ENCODE data around the gene SETDB2. TPM values are rescaled to one million over a fixed set of nuclear protein-coding genes. Genes with fewer than 3 reads are reported as not detected.

Gene SETDB2
- total RNA-seq, 1 experiment from 2014 or later, result 5.2 TPM

GRCh38 chr13:49407936-49408335 lies 36.1 kb upstream of the SETDB2 start:
- H3K79me2 ChIP-seq (ENCODE audit: insufficient read depth, low read length), result no peaks in the 10 kb centered on the region
- no peaks in the 10 kb centered on the region for H4K20me1 ChIP-seq (ENCODE audit: insufficient read depth)
- H2AFZ ChIP-seq (ENCODE audit: low read depth, low read length, poor library complexity, severe bottlenecking), result no peak overlapping the region
- intact Hi-C loops (cut with micrococcal nuclease), result no loop called here
- H3K4me1 ChIP-seq (ENCODE audit: control insufficient read depth in 1 of 2, insufficient read depth in 2 of 2, low read length in 2 of 2), result no peaks in the 10 kb centered on the region
- no peaks in the 10 kb centered on the region for H3K27me3 ChIP-seq (ENCODE audit: insufficient read depth, low read length)
- no TSS peak for BruUV-seq (replicated peaks)
- TF ChIP-seq EZH2phosphoT487 (IDR thresholded peaks at IDR 0.05; ENCODE audit: borderline replicate concordance) (no peak), CBX3 (IDR thresholded peaks at IDR 0.05; ENCODE audit: low read depth) (no peak), EGR1 (IDR thresholded peaks at IDR 0.05; ENCODE audit: low read depth) (no peak), CEBPB (IDR thresholded peaks at IDR 0.05; ENCODE audit: low read depth) (no peak), ZNF274 (IDR thresholded peaks at IDR 0.05; ENCODE audit: low read depth, low read length) (no peak), ZFX (IDR thresholded peaks at IDR 0.05) (no peak), ELF1 (IDR thresholded peaks at IDR 0.05; ENCODE audit: borderline replicate concordance, low read depth) (no peak), JUND (IDR thresholded peaks at IDR 0.05) (no peak), POLR2A (IDR thresholded peaks at IDR 0.05; ENCODE audit: borderline replicate concordance, extremely low read depth, insufficient read depth, insufficient read length) (no peak), YY1 (IDR thresholded peaks at IDR 0.05; ENCODE audit: extremely low read depth, insufficient replicate concordance, low read depth, low read length) (no peak), SP1 (IDR thresholded peaks at IDR 0.05; ENCODE audit: low read depth) (no peak), REST (IDR thresholded peaks at IDR 0.05; ENCODE audit: low read depth) (no peak), POLR2AphosphoS5 (IDR thresholded peaks at IDR 0.05; ENCODE audit: low read depth, low read length) (no peak), EZH2 (IDR thresholded peaks at IDR 0.05) (no peak), FOSL1 (IDR thresholded peaks at IDR 0.05; ENCODE audit: low read depth) (no peak), SRF (IDR thresholded peaks at IDR 0.05; ENCODE audit: low read depth) (no peak), ZBTB33 (IDR thresholded peaks at IDR 0.05; ENCODE audit: extremely low read depth, insufficient replicate concordance, low read length) (no peak)
- TF ChIP-seq, protein P1, sequence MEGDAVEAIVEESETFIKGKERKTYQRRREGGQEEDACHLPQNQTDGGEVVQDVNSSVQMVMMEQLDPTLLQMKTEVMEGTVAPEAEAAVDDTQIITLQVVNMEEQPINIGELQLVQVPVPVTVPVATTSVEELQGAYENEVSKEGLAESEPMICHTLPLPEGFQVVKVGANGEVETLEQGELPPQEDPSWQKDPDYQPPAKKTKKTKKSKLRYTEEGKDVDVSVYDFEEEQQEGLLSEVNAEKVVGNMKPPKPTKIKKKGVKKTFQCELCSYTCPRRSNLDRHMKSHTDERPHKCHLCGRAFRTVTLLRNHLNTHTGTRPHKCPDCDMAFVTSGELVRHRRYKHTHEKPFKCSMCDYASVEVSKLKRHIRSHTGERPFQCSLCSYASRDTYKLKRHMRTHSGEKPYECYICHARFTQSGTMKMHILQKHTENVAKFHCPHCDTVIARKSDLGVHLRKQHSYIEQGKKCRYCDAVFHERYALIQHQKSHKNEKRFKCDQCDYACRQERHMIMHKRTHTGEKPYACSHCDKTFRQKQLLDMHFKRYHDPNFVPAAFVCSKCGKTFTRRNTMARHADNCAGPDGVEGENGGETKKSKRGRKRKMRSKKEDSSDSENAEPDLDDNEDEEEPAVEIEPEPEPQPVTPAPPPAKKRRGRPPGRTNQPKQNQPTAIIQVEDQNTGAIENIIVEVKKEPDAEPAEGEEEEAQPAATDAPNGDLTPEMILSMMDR (IDR thresholded peaks at IDR 0.05 in 2 of 3, conservative IDR thresholded peaks at IDR 0.05 in 1 of 3; ENCODE audit: borderline replicate concordance in 1 of 3, insufficient read depth in 1 of 3, low read depth in 2 of 3, low read length in 2 of 3), result no peak
- TF ChIP-seq, protein P2, sequence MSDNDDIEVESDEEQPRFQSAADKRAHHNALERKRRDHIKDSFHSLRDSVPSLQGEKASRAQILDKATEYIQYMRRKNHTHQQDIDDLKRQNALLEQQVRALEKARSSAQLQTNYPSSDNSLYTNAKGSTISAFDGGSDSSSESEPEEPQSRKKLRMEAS (IDR thresholded peaks at IDR 0.05), result no peak
- TF ChIP-seq, protein P3, sequence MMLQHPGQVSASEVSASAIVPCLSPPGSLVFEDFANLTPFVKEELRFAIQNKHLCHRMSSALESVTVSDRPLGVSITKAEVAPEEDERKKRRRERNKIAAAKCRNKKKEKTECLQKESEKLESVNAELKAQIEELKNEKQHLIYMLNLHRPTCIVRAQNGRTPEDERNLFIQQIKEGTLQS (IDR thresholded peaks at IDR 0.05), result no peak
- H3K9me2 ChIP-seq (ENCODE audit: insufficient read depth), result no peaks in the 10 kb centered on the region
- no peak overlapping the region for H3K27ac ChIP-seq (ENCODE audit: low read depth, low read length)
- ChIA-PET RAD21 (ENCODE audit: low non-redundant PET in 1 of 2, low total read pairs in 2 of 2, uncharacterized antibody in 2 of 2, unreplicated experiment in 2 of 2) (no interaction called here), CTCF (no interaction called here), POLR2A (no interaction called here)
- no peaks in the 10 kb centered on the region for H3K9me3 ChIP-seq (ENCODE audit: control insufficient read depth in 1 of 2, insufficient read depth in 1 of 2, low read depth in 1 of 2, low read length in 2 of 2)
- no peak for DNase-seq (ENCODE audit: low read depth, low spot score)
- ATAC-seq, result no peak
- no peaks in the 10 kb centered on the region for H3K36me3 ChIP-seq (ENCODE audit: control insufficient read depth in 1 of 2, insufficient read depth in 2 of 2, low read length in 2 of 2)
- no peak overlapping the region for H3K4me2 ChIP-seq (ENCODE audit: low read length)
- no peak overlapping the region for H3K4me3 ChIP-seq (replicated peaks in 1 of 2; ENCODE audit: low read depth in 1 of 2, low read length in 2 of 2)
- H3K9ac ChIP-seq (ENCODE audit: low read length), result no peak overlapping the region
